AG04450 (cell line): ENCODE measurements around the gene RHOBTB3. TPM values are rescaled to one million over a fixed set of nuclear protein-coding genes. Genes with fewer than 3 reads are reported as not detected.
"Not testable (repeated sequence)": the region's sequence is repeated elsewhere in the genome, so short reads cannot be mapped to it uniquely, and the experiment has no call there.

Source experiments
- CTCF ChIA-PET: fragments of 300-600, 350-600 bp; formaldehyde crosslinking; extraction: SDS; loops from one replicate; lab custom pipeline; 2022; ENCODE audit warnings: antibody characterized with exemption, inconsistent platforms; lab: Charles Lee
- POLR2A ChIA-PET: fragments of 350-600 bp; formaldehyde crosslinking; extraction: SDS; loops from one replicate; lab custom pipeline; 2021; ENCODE audit warnings: antibody characterized with exemption, inconsistent platforms; lab: Yijun Ruan, JAX
- DNase-seq: peaks from one replicate; pipeline ENCODE4 v3.0.0-alpha.2; 2011; ENCODE audit warnings: low read depth, low spot score
- H3K27ac ChIP-seq: one replicate; pipeline ENCODE4 v1.5.1; 2012; ENCODE audit warnings: low read depth, low read length, control low read depth
- H3K27me3 ChIP-seq: one replicate; pipeline ENCODE4 v1.6.0; 2012; ENCODE audit warnings: low read length; ENCODE audit not compliant: control insufficient read depth, insufficient read depth
- H3K4me3 ChIP-seq: 2 replicates; pipeline ENCODE4 v1.5.1; 2011; ENCODE audit warnings: mild to moderate bottlenecking, low read depth, low read length, control low read depth
- H3K9me3 ChIP-seq: 2 replicates; pipeline ENCODE4 v1.5.1; 2012; ENCODE audit warnings: low read length; ENCODE audit not compliant: control insufficient read depth, insufficient read depth
- polyA plus RNA-seq: library from polyadenylated mRNA; depleted of rRNA; stranded (reverse); fragments of >200 nt; gene quantifications from 2 replicates; pipeline ENCODE4 v1.2.3, GENCODE V29; 2011
- TF ChIP-seq, protein P1 (sequence below): IDR thresholded peaks from 2 replicates; pipeline ENCODE4 v1.5.1; 2011; ENCODE audit warnings: low read depth, low read length, control low read depth, inconsistent platforms

The RHOBTB3 gene
- polyA plus RNA-seq, 1 experiment, result 360 TPM

DNA sequence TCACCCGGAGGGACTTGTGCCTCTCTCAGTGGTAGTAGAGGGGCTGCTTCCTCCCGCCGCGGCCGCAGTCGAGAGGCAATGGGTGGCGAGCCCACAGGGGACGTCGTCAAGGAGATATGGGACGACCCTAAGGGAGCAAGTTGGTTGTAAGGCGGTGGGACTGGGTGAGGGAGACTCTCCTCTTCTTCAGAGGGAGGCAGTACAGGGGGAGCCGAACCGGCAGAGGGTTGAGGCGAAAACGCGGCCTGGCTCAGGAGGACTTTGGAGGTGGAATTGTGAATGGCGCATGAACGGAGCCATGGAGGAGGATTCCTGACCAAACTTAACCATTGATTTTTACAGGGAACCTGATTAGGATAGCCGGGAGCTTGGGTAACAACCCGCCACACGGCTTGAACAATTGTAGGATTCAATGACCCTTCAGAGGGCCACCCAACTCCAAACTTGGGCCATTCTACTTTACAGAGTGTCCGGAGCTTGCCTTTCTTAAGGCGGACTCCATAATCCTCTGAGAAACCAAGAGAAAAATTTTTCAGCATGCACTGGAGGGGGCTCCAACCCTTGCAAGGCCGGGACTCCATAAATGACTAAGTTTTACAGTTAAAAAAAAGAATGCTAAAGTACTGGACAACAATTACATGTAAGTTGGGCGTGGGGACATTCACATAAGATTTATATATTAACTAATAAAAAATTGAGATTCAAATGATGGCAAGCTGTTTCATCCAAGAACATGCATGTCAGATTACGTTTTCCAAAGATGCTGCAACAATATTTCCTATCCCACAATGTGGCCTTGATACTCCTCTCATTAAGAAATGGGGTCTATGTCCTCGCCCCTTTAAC, 19.4 kb upstream of the RHOBTB3 start:
- ChIA-PET CTCF (no interaction called here), POLR2A (interaction anchor here (1.1 kb wide), 1 partner anchor 42 kb away, joined by 3 read pairs; no protein-coding TSS in a partner anchor)
- peak overlapping the region; percentile 52 for H3K27ac ChIP-seq
- H3K27me3 ChIP-seq, result no peaks in the 10 kb centered on the region
- H3K4me3 ChIP-seq, result no peak overlapping the region
- H3K9me3 ChIP-seq, result peaks cover 3% of the 10 kb centered on the region; the same call in 1 of the 2 replicates
- TF ChIP-seq, protein P1, sequence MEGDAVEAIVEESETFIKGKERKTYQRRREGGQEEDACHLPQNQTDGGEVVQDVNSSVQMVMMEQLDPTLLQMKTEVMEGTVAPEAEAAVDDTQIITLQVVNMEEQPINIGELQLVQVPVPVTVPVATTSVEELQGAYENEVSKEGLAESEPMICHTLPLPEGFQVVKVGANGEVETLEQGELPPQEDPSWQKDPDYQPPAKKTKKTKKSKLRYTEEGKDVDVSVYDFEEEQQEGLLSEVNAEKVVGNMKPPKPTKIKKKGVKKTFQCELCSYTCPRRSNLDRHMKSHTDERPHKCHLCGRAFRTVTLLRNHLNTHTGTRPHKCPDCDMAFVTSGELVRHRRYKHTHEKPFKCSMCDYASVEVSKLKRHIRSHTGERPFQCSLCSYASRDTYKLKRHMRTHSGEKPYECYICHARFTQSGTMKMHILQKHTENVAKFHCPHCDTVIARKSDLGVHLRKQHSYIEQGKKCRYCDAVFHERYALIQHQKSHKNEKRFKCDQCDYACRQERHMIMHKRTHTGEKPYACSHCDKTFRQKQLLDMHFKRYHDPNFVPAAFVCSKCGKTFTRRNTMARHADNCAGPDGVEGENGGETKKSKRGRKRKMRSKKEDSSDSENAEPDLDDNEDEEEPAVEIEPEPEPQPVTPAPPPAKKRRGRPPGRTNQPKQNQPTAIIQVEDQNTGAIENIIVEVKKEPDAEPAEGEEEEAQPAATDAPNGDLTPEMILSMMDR, result no peak
- DNase-seq, result no peak

DNA sequence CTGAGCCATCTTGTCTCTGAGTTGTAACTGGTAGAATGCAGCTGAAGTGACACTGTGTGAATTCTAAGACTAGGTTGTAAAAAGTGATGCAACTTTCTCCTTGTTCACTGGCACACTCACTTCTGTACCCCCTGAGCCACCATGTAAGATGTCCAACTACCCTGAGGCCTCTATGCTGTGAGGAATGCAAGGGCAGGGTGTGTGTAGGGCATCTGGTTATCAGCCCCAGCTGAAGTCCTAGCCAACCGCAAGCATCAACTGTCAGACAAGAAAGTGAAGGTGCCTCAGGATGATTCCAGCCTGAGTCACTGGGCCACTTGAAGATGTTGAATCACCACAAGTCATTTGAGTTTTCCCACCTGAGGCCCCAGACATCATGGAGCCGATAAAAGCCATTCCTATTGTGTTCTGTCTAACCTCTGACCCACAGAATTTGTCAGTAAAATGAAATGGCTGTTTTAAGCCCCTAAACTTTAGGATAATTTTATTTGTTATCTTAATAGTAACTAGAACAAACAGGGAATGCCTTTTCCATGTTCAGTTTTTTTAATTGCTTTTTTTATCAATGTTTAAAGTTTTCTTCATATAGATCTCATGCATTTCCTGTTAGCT, 18.7 kb upstream of the RHOBTB3 start:
- Histone ChIP-seq H3K4me3 (no peak overlapping the region), H3K9me3 (peaks cover 3% of the 10 kb centered on the region; the same call in 1 of the 2 replicates), H3K27ac (peak overlapping the region; percentile 52), H3K27me3 (no peaks in the 10 kb centered on the region)
- CTCF ChIA-PET, result interaction anchor here (0.6 kb wide), 1 partner anchor 15 kb away, joined by 3 read pairs; no protein-coding TSS in a partner anchor
- POLR2A ChIA-PET, result interaction anchor here (1.1 kb wide), 1 partner anchor 43 kb away, joined by 3 read pairs; no protein-coding TSS in a partner anchor
- TF ChIP-seq, protein P1, result no peak
- DNase-seq, result peak; percentile 63

DNA sequence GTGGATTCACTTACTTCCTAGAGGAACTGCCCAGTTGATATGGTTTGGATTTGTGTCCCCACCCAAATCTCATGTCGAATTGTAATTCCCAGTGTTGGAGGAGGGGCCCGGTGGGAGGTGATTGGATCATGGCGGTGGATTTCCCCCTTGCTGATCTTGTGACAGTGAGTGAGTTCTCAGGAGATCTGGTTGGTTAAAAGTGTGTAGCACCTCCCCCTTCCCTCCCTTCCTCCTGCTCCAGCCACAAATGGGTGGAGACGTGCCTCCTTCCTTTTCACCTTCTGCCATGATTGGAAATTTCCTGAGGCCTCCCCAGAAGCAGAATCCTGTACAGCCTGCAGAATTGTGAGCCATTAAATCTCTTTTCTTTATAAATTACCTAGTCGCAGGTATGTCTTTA, 17.9 kb upstream of the RHOBTB3 start:
- POLR2A ChIA-PET, H3K4me3 ChIP-seq, H3K27me3 ChIP-seq, CTCF ChIA-PET, DNase-seq, H3K9me3 ChIP-seq, H3K27ac ChIP-seq: not testable (repeated sequence)

DNA sequence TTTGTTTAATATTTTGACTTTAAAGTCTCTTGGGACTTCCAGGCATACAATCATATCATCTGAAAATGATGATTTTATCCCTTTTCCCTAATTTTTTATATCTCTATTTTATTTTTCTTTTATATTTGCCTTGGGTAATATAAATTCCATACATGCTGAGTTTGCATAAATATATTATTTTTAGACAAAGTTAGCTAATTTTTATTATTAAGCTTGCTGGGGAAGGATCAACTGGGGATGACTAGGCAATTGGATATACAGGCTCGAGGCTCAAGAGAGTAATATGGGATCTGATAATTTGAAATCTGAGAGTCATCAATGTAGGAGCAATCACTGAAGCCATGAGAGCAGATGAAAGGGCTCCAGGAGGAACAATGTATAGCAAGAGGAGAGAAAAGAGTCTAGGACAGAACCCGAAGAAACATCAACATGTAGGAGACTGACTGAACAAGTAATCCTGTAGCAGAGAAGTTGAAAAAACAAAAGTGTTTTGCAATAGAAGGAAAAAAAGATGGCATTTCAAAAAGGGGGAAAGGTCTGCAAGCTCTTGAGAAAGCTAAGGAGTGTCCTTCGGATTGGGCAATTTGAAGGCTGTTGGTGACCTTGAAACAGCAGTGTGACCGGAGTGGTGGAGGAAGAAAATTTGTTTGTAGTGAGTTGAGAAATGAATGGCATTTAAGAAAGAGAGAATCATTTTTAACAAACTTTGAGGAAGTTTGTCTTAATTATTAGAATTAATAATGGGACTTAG, 17.0 kb upstream of the RHOBTB3 start:
- Histone ChIP-seq H3K9me3 (peaks cover 3% of the 10 kb centered on the region; the same call in 1 of the 2 replicates), H3K27me3 (no peaks in the 10 kb centered on the region), H3K4me3 (no peak overlapping the region), H3K27ac (no peak overlapping the region)
- TF ChIP-seq, protein P1, result no peak
- no peak for DNase-seq
- CTCF ChIA-PET, result interaction anchor here (0.6 kb wide), 1 partner anchor 50 kb away, joined by 3 read pairs; no protein-coding TSS in a partner anchor
- POLR2A ChIA-PET, result no interaction called here

DNA sequence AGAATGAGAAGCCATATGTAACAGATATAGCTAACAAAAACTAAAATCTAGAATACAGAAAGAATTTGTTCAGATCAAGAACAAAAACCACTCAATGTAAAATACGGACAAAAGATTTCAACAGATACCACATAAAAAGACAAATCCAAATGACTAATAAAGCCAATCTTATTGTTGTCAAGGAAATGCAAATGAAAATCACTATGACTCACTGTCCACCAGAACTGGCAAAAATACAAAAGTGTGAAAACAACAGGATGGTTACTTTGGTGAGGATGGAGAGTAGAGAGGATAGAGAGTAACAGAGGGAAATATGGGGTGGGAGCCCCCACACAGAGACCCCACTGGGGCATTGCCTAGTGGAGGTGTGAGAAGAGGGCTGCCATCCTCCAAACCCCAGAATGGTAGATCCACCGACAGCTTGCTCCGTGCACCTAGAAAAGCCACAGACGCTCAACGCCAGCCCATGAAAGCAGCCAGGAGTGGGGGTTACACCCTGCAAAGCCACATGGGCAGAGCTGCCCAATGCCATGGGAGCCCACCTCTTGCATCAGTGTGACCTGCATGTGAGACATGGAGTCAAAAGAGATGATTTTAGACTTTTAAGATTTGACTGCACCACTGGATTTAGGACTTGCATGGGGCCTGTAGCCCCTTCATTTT, 15.2 kb upstream of the RHOBTB3 start:
- ChIA-PET POLR2A (no interaction called here), CTCF (no interaction called here)
- Histone ChIP-seq H3K27ac (no peak overlapping the region), H3K9me3 (peaks cover 3% of the 10 kb centered on the region; the same call in 1 of the 2 replicates), H3K27me3 (no peaks in the 10 kb centered on the region), H3K4me3 (no peak overlapping the region)
- no peak for DNase-seq
- TF ChIP-seq, protein P1, result no peak
